GM18526 (cell line): ENCODE results near the gene CHI3L2.

Experiments used
- POLR2A ChIP-seq: IDR thresholded peaks from 3 replicates; pipeline ENCODE4 v1.6.1; 2011; ENCODE audit not compliant: insufficient read length; ENCODE audit errors: extremely low read depth

CHI3L2 gene

GRCh38 chr1:111227434-111227833 is at the start of gene CHI3L2:
Gene CHI3L2, plus strand, starts transcription at chr1:111227713. Its CDS starts 17 bp downstream, at chr1:111227730.
- TF ChIP-seq POLR2A, result no peak

- TF ChIP-seq POLR2A, result no peak
Measured at GRCh38 chr1:111179968-111180533, 47.5 kb upstream of the CHI3L2 start.

GRCh38 chr1:111182052-111182451 is 45.5 kb upstream of the CHI3L2 start:
- TF ChIP-seq POLR2A, result no peak

GRCh38 chr1:111183308-111184069 is 44.0 kb upstream of the CHI3L2 start:
- no peak for TF ChIP-seq POLR2A

GRCh38 chr1:111184663-111185062 is 42.9 kb upstream of the CHI3L2 start:
- no peak for TF ChIP-seq POLR2A

GRCh38 chr1:111190931-111191451 is 36.5 kb upstream of the CHI3L2 start:
- TF ChIP-seq POLR2A, result no peak

GRCh38 chr1:111191496-111191895 is 36.0 kb upstream of the CHI3L2 start:
- no peak for TF ChIP-seq POLR2A

GRCh38 chr1:111192074-111192473 is 35.4 kb upstream of the CHI3L2 start:
- no peak for TF ChIP-seq POLR2A

GRCh38 chr1:111192658-111193519 is 34.6 kb upstream of the CHI3L2 start:
- no peak for TF ChIP-seq POLR2A

GRCh38 chr1:111193712-111194480 is 33.6 kb upstream of the CHI3L2 start:
- TF ChIP-seq POLR2A, result no peak

GRCh38 chr1:111195002-111195684 is 32.4 kb upstream of the CHI3L2 start:
- no peak for TF ChIP-seq POLR2A

GRCh38 chr1:111196213-111196612 is 31.3 kb upstream of the CHI3L2 start:
- no peak for TF ChIP-seq POLR2A

- TF ChIP-seq POLR2A, result no peak
Measured at GRCh38 chr1:111197598-111198284, 29.8 kb upstream of the CHI3L2 start.

GRCh38 chr1:111198836-111199235 is 28.7 kb upstream of the CHI3L2 start:
- TF ChIP-seq POLR2A, result no peak
